Measurements from ENCODE around the gene SLC25A25.
"Not testable (repeated sequence)": the region's sequence is repeated elsewhere in the genome, so short reads cannot be mapped to it uniquely, and the experiment has no call there.

SLC25A25 gene

GRCh38 chr9:128118971-128119665 lies 51.1 kb downstream of the SLC25A25 start:
- in situ Hi-C loops (cut with MboI; ENCODE audit: low pct_unique_long_range_greater_than_20kb, low sequenced_read_pairs): no loop called here
- DNase-seq: no peak

GRCh38 chr9:128120061-128120740 lies 52.2 kb downstream of the SLC25A25 start:
- DNase-seq: no peak
- in situ Hi-C loops (cut with MboI; ENCODE audit: low pct_unique_long_range_greater_than_20kb, low sequenced_read_pairs): no loop called here

- in situ Hi-C loops (cut with MboI; ENCODE audit: low pct_unique_long_range_greater_than_20kb, low sequenced_read_pairs): no loop called here
- DNase-seq: no peak
These were observed 52.9 kb downstream of the SLC25A25 start for GRCh38 chr9:128120741-128121465.

- DNase-seq: no peak
- in situ Hi-C loops (cut with MboI; ENCODE audit: low pct_unique_long_range_greater_than_20kb, low sequenced_read_pairs): no loop called here
These were observed 53.4 kb downstream of the SLC25A25 start for GRCh38 chr9:128121466-128121810.

GRCh38 chr9:128121924-128122808 lies 54.1 kb downstream of the SLC25A25 start:
- DNase-seq: no peak
- in situ Hi-C loops (cut with MboI; ENCODE audit: low pct_unique_long_range_greater_than_20kb, low sequenced_read_pairs): no loop called here

GRCh38 chr9:128122809-128123175 lies 54.8 kb downstream of the SLC25A25 start:
- in situ Hi-C loops (cut with MboI; ENCODE audit: low pct_unique_long_range_greater_than_20kb, low sequenced_read_pairs): no loop called here
- no peak for DNase-seq

GRCh38 chr9:128123451-128124080 lies 55.5 kb downstream of the SLC25A25 start:
- DNase-seq: no peak
- in situ Hi-C loops (cut with MboI; ENCODE audit: low pct_unique_long_range_greater_than_20kb, low sequenced_read_pairs): no loop called here

- DNase-seq: no peak
- in situ Hi-C loops (cut with MboI; ENCODE audit: low pct_unique_long_range_greater_than_20kb, low sequenced_read_pairs): no loop called here
These were observed 56.4 kb downstream of the SLC25A25 start for GRCh38 chr9:128124451-128124850.

- DNase-seq: peak; percentile 84
- in situ Hi-C loops (cut with MboI; ENCODE audit: low pct_unique_long_range_greater_than_20kb, low sequenced_read_pairs): no loop called here
These were observed 57.0 kb downstream of the SLC25A25 start for GRCh38 chr9:128124873-128125579.

GRCh38 chr9:128125580-128126354 lies 57.7 kb downstream of the SLC25A25 start:
- DNase-seq: peak; percentile 36
- in situ Hi-C loops (cut with MboI; ENCODE audit: low pct_unique_long_range_greater_than_20kb, low sequenced_read_pairs): no loop called here

- DNase-seq: peak; percentile 83
- in situ Hi-C loops (cut with MboI; ENCODE audit: low pct_unique_long_range_greater_than_20kb, low sequenced_read_pairs): no loop called here
These were observed 59.5 kb downstream of the SLC25A25 start, which contains the start of gene PTGES2 for GRCh38 chr9:128127568-128127989. Gene PTGES2, minus strand, starts transcription at chr9:128127729. Its CDS starts 12 bp downstream, at chr9:128127717.

- in situ Hi-C loops (cut with MboI; ENCODE audit: low pct_unique_long_range_greater_than_20kb, low sequenced_read_pairs): no loop called here
- peak; percentile 91 for DNase-seq
These were observed 60.2 kb downstream of the SLC25A25 start for GRCh38 chr9:128127990-128128835.

GRCh38 chr9:128128836-128129590 lies 61.0 kb downstream of the SLC25A25 start:
- in situ Hi-C loops (cut with MboI; ENCODE audit: low pct_unique_long_range_greater_than_20kb, low sequenced_read_pairs): no loop called here
- DNase-seq: no peak

- in situ Hi-C loops (cut with MboI; ENCODE audit: low pct_unique_long_range_greater_than_20kb, low sequenced_read_pairs); DNase-seq: not testable (repeated sequence)
These were observed 62.1 kb downstream of the SLC25A25 start for GRCh38 chr9:128129976-128130590.

- DNase-seq; in situ Hi-C loops (cut with MboI; ENCODE audit: low pct_unique_long_range_greater_than_20kb, low sequenced_read_pairs): not testable (repeated sequence)
These were observed 62.6 kb downstream of the SLC25A25 start for GRCh38 chr9:128130651-128131050.

- in situ Hi-C loops (cut with MboI; ENCODE audit: low pct_unique_long_range_greater_than_20kb, low sequenced_read_pairs); DNase-seq: not testable (repeated sequence)
These were observed 63.3 kb downstream of the SLC25A25 start for GRCh38 chr9:128131346-128131745.
